SK-N-SH treated with all-trans-retinoic acid at 6 μM for 48 hours (cell line): Measurements from ENCODE around the gene NCK2.

Source experiments
- ATAC-seq: fragments of 200-7000 bp; cut with Tn5 transposase; 3 replicates; pipeline ENCODE4 v1.9.1; 2020; ENCODE audit warnings: mild to moderate bottlenecking, moderate library complexity
- ARNTL ChIP-seq: fragments of 450-650 bp; formaldehyde crosslinking; IDR thresholded peaks from 2 replicates; pipeline ENCODE4 v1.5.0; 2020; ENCODE audit warnings: low read depth, mild to moderate bottlenecking, moderate library complexity, borderline replicate concordance
- BACH2 ChIP-seq: fragments of 250-450 bp; sonication (Bioruptor Pico); IDR thresholded peaks from 2 replicates; pipeline ENCODE4 v1.9.0; 2021; ENCODE audit warnings: mild to moderate bottlenecking, borderline replicate concordance
- CREB5 ChIP-seq: fragments of 250-450 bp; sonication (Bioruptor Pico); IDR thresholded peaks from 2 replicates; pipeline ENCODE4 v1.5.1; 2020; ENCODE audit warnings: low read depth, mild to moderate bottlenecking, moderate library complexity
- CSDC2 ChIP-seq: fragments of 250-450 bp; sonication (Bioruptor Pico); IDR thresholded peaks from 2 replicates; pipeline ENCODE4 v1.5.0; 2020; ENCODE audit warnings: mild to moderate bottlenecking, moderate library complexity
- CSRNP3 ChIP-seq: fragments of 250-450 bp; sonication (Bioruptor Pico); IDR thresholded peaks from 2 replicates; pipeline ENCODE4 v1.5.1; 2021; ENCODE audit warnings: mild to moderate bottlenecking, moderate library complexity
- GLIS3 ChIP-seq: fragments of 250-450 bp; sonication (Bioruptor Pico); IDR thresholded peaks from 2 replicates; pipeline ENCODE4 v1.5.0; 2020; ENCODE audit warnings: mild to moderate bottlenecking, moderate library complexity
- ISL1 ChIP-seq: fragments of 250-450 bp; sonication (Bioruptor Pico); IDR thresholded peaks from 2 replicates; pipeline ENCODE4 v2.1.2; 2022; ENCODE audit warnings: mild to moderate bottlenecking, moderate library complexity
- OSR1 ChIP-seq: fragments of 250-450 bp; sonication (Bioruptor Pico); IDR thresholded peaks from 2 replicates; pipeline ENCODE4 v1.8.0; 2022; ENCODE audit warnings: moderate library complexity, mild to moderate bottlenecking, inconsistent platforms
- PATZ1 ChIP-seq: fragments of 250-450 bp; sonication (Bioruptor Pico); IDR thresholded peaks from 2 replicates; pipeline ENCODE4 v1.8.0; 2020; ENCODE audit warnings: mild to moderate bottlenecking, moderate library complexity, borderline replicate concordance
- PPARA ChIP-seq: fragments of 250-450 bp; sonication (Bioruptor Pico); IDR thresholded peaks from 2 replicates; pipeline ENCODE4 v1.5.0; 2020; ENCODE audit warnings: mild to moderate bottlenecking, borderline replicate concordance
- RARB ChIP-seq: fragments of 250-450 bp; sonication (Bioruptor Pico); IDR thresholded peaks from 2 replicates; pipeline ENCODE4 v1.8.0; 2021; ENCODE audit warnings: mild to moderate bottlenecking, moderate library complexity
- SNAI2 ChIP-seq: fragments of 250-450 bp; sonication (Bioruptor Pico); IDR thresholded peaks from 2 replicates; pipeline ENCODE4 v1.5.0; 2020; ENCODE audit warnings: mild to moderate bottlenecking, moderate library complexity
- TOX ChIP-seq: fragments of 250-450 bp; sonication (Bioruptor Pico); IDR thresholded peaks from 2 replicates; pipeline ENCODE4 v1.8.0; 2021; ENCODE audit warnings: mild to moderate bottlenecking, moderate library complexity, borderline replicate concordance
- ZC3H10 ChIP-seq: fragments of 250-450 bp; sonication (Bioruptor Pico); IDR thresholded peaks from 2 replicates; pipeline ENCODE4 v1.5.1; 2021; ENCODE audit warnings: mild to moderate bottlenecking, moderate library complexity
- ZFP3 ChIP-seq: fragments of 250-450 bp; sonication (Bioruptor Pico); IDR thresholded peaks from 2 replicates; pipeline ENCODE4 v1.5.0; 2020; ENCODE audit warnings: mild to moderate bottlenecking, moderate library complexity
- ZFP30 ChIP-seq: fragments of 450-650 bp; formaldehyde crosslinking; IDR thresholded peaks from 2 replicates; pipeline ENCODE4 v1.5.0; 2022; ENCODE audit warnings: mild to moderate bottlenecking, moderate library complexity
- ZNF565 ChIP-seq: fragments of 450-650 bp; formaldehyde crosslinking; conservative IDR thresholded peaks from 2 replicates; pipeline ENCODE4 v1.5.0; 2020; ENCODE audit warnings: low read depth, mild to moderate bottlenecking, moderate library complexity
- ZNF70 ChIP-seq: fragments of 450-650 bp; formaldehyde crosslinking; IDR thresholded peaks from 2 replicates; pipeline ENCODE4 v1.5.0; 2020; ENCODE audit warnings: mild to moderate bottlenecking, moderate library complexity
- TF ChIP-seq, protein P1 (sequence below): fragments of 250-450 bp; sonication (Bioruptor Pico); IDR thresholded peaks from 2 replicates; pipeline ENCODE4 v1.8.0; 2021; ENCODE audit warnings: low read depth, mild to moderate bottlenecking, moderate library complexity, borderline replicate concordance
- TF ChIP-seq, protein P2 (sequence below): fragments of 250-450 bp; sonication (Bioruptor Pico); IDR thresholded peaks from 2 replicates; pipeline ENCODE4 v1.5.0; 2020; ENCODE audit warnings: mild to moderate bottlenecking, moderate library complexity

NCK2 gene

GRCh38 chr2:105766300-105766866 is 21.7 kb downstream of the NCK2 start:
- no peak for TF ChIP-seq ZNF70
- TF ChIP-seq ZFP3 (CRISPR knock-in tag) = no peak
- TF ChIP-seq ZC3H10 (CRISPR knock-in tag) = no peak
- TF ChIP-seq, protein P1, sequence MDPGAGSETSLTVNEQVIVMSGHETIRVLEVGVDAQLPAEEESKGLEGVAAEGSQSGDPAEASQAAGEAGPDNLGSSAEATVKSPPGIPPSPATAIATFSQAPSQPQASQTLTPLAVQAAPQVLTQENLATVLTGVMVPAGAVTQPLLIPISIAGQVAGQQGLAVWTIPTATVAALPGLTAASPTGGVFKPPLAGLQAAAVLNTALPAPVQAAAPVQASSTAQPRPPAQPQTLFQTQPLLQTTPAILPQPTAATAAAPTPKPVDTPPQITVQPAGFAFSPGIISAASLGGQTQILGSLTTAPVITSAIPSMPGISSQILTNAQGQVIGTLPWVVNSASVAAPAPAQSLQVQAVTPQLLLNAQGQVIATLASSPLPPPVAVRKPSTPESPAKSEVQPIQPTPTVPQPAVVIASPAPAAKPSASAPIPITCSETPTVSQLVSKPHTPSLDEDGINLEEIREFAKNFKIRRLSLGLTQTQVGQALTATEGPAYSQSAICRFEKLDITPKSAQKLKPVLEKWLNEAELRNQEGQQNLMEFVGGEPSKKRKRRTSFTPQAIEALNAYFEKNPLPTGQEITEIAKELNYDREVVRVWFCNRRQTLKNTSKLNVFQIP (CRISPR knock-in tag) = no peak
- TF ChIP-seq PATZ1 (CRISPR knock-in tag) = no peak
- TF ChIP-seq ZNF565 (CRISPR knock-in tag) = no peak
- no peak for TF ChIP-seq PPARA (CRISPR knock-in tag)
- no peak for TF ChIP-seq ISL1 (CRISPR knock-in tag)
- no peak for TF ChIP-seq CSDC2
- no peak for TF ChIP-seq OSR1 (CRISPR knock-in tag)
- no peak for TF ChIP-seq BACH2 (CRISPR knock-in tag)
- TF ChIP-seq TOX (CRISPR knock-in tag) = no peak
- TF ChIP-seq RARB = no peak
- TF ChIP-seq ZFP30 (CRISPR knock-in tag) = no peak
- TF ChIP-seq ARNTL (CRISPR knock-in tag) = no peak
- TF ChIP-seq CSRNP3 = no peak
- no peak for TF ChIP-seq CREB5 (CRISPR knock-in tag)
- TF ChIP-seq, protein P2, sequence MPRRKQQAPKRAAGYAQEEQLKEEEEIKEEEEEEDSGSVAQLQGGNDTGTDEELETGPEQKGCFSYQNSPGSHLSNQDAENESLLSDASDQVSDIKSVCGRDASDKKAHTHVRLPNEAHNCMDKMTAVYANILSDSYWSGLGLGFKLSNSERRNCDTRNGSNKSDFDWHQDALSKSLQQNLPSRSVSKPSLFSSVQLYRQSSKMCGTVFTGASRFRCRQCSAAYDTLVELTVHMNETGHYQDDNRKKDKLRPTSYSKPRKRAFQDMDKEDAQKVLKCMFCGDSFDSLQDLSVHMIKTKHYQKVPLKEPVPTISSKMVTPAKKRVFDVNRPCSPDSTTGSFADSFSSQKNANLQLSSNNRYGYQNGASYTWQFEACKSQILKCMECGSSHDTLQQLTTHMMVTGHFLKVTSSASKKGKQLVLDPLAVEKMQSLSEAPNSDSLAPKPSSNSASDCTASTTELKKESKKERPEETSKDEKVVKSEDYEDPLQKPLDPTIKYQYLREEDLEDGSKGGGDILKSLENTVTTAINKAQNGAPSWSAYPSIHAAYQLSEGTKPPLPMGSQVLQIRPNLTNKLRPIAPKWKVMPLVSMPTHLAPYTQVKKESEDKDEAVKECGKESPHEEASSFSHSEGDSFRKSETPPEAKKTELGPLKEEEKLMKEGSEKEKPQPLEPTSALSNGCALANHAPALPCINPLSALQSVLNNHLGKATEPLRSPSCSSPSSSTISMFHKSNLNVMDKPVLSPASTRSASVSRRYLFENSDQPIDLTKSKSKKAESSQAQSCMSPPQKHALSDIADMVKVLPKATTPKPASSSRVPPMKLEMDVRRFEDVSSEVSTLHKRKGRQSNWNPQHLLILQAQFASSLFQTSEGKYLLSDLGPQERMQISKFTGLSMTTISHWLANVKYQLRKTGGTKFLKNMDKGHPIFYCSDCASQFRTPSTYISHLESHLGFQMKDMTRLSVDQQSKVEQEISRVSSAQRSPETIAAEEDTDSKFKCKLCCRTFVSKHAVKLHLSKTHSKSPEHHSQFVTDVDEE (CRISPR knock-in tag) = no peak
- ATAC-seq = no peak

- no peak for ATAC-seq
- TF ChIP-seq RARB (no peak), SNAI2 (CRISPR knock-in tag) (no peak), CREB5 (CRISPR knock-in tag) (no peak), ZFP30 (CRISPR knock-in tag) (no peak), CSDC2 (no peak), GLIS3 (CRISPR knock-in tag) (no peak), ZC3H10 (CRISPR knock-in tag) (no peak), ZFP3 (CRISPR knock-in tag) (no peak), PPARA (CRISPR knock-in tag) (no peak), BACH2 (CRISPR knock-in tag) (no peak), ZNF70 (no peak)
Measured at GRCh38 chr2:105768176-105768575, 23.5 kb downstream of the NCK2 start.
